HepG2 (cell line): ENCODE results near the gene HK3. TPM values are rescaled to one million over a fixed set of nuclear protein-coding genes. Genes with fewer than 3 reads are reported as not detected.

Experiments
- CBX1 ChIP-seq: IDR thresholded peaks from one replicate; pipeline ENCODE4 v1.6.1; 2016; ENCODE audit warnings: antibody characterized with exemption, low read depth
- DMTF1 ChIP-seq: sonication (generic); formaldehyde crosslinking; IDR thresholded peaks from 2 replicates; pipeline ENCODE4 v1.4.0; 2020; ENCODE audit warnings: mild to moderate bottlenecking, missing genetic modification reagents
- EHMT2 ChIP-seq: fragments of 200-600 bp; sonication (generic); IDR thresholded peaks from 2 replicates; pipeline ENCODE4 v1.7.0; 2017; ENCODE audit warnings: antibody characterized with exemption, low read depth, low read length, borderline replicate concordance
- ELK4 ChIP-seq: sonication (generic); formaldehyde crosslinking; IDR thresholded peaks from 2 replicates; pipeline ENCODE4 v1.9.0; 2021; ENCODE audit warnings: missing genetic modification reagents, borderline replicate concordance
- FLYWCH1 ChIP-seq: sonication (generic); formaldehyde crosslinking; IDR thresholded peaks from 2 replicates; pipeline ENCODE4 v1.8.1; 2023; ENCODE audit warnings: mild to moderate bottlenecking, missing genetic modification reagents
- FOXP1 ChIP-seq, 2 experiments: fragments of 450-650 bp in 1 of 2; IDR thresholded peaks; 2 replicates each; pipeline ENCODE4 v1.6.1; 2017 to 2018; ENCODE audit warnings: antibody characterized with exemption in 1 of 2
- GLI4 ChIP-seq: sonication (generic); formaldehyde crosslinking; IDR thresholded peaks from 2 replicates; pipeline ENCODE4 v1.5.1; 2020; ENCODE audit warnings: missing genetic modification reagents, mild to moderate bottlenecking, moderate library complexity, borderline replicate concordance
- JUN ChIP-seq: sonication (generic); formaldehyde crosslinking; IDR thresholded peaks from 2 replicates; pipeline ENCODE4 v1.4.0; 2020; ENCODE audit warnings: mild to moderate bottlenecking, missing genetic modification reagents
- KMT2B ChIP-seq: IDR thresholded peaks from 2 replicates; pipeline ENCODE4 v1.6.1; 2016; ENCODE audit warnings: missing genetic modification reagents, missing compliant biosample characterization
- NFE2L1 ChIP-seq: sonication (generic); formaldehyde crosslinking; IDR thresholded peaks from 2 replicates; pipeline ENCODE4 v1.4.0; 2020; ENCODE audit warnings: missing genetic modification reagents, mild to moderate bottlenecking, borderline replicate concordance
- PHF21A ChIP-seq: sonication (generic); formaldehyde crosslinking; IDR thresholded peaks from 2 replicates; pipeline ENCODE4 v1.5.0; 2020; ENCODE audit warnings: mild to moderate bottlenecking, missing genetic modification reagents
- PHF8 ChIP-seq: sonication (generic); formaldehyde crosslinking; IDR thresholded peaks from 2 replicates; pipeline ENCODE4 v1.5.0; 2020; ENCODE audit warnings: missing genetic modification reagents
- REPIN1 ChIP-seq: sonication (generic); formaldehyde crosslinking; IDR thresholded peaks from 2 replicates; pipeline ENCODE4 v1.8.0; 2022; ENCODE audit warnings: missing genetic modification reagents, low read depth, mild to moderate bottlenecking, borderline replicate concordance
- TAF1 ChIP-seq: sonication (generic); formaldehyde crosslinking; IDR thresholded peaks from 2 replicates; pipeline ENCODE4 v1.4.0; 2020; ENCODE audit warnings: missing genetic modification reagents
- ZFP36L2 ChIP-seq: sonication (generic); formaldehyde crosslinking; IDR thresholded peaks from 2 replicates; pipeline ENCODE4 v1.4.0; 2020; ENCODE audit warnings: missing genetic modification reagents
- ZFP41 ChIP-seq: sonication (generic); formaldehyde crosslinking; IDR thresholded peaks from 2 replicates; pipeline ENCODE4 v1.4.0; 2020; ENCODE audit warnings: mild to moderate bottlenecking, missing genetic modification reagents, borderline replicate concordance
- ZMYM3 ChIP-seq: sonication (generic); formaldehyde crosslinking; IDR thresholded peaks from 2 replicates; pipeline ENCODE4 v1.5.1; 2020; ENCODE audit warnings: mild to moderate bottlenecking, missing genetic modification reagents
- ZNF263 ChIP-seq: sonication (generic); formaldehyde crosslinking; IDR thresholded peaks from 2 replicates; pipeline ENCODE4 v1.4.0; 2020; ENCODE audit warnings: missing genetic modification reagents
- ZNF333 ChIP-seq: sonication (generic); formaldehyde crosslinking; IDR thresholded peaks from 2 replicates; pipeline ENCODE4 v1.4.0; 2020; ENCODE audit warnings: mild to moderate bottlenecking, missing genetic modification reagents, borderline replicate concordance
- ZNF547 ChIP-seq: sonication (generic); formaldehyde crosslinking; IDR thresholded peaks from 2 replicates; pipeline ENCODE4 v1.5.1; 2020; ENCODE audit warnings: mild to moderate bottlenecking, missing genetic modification reagents
- ZNF564 ChIP-seq: sonication (generic); formaldehyde crosslinking; IDR thresholded peaks from 2 replicates; pipeline ENCODE4 v1.8.1; 2023; ENCODE audit warnings: mild to moderate bottlenecking, missing genetic modification reagents
- ZNF572 ChIP-seq: sonication (generic); formaldehyde crosslinking; IDR thresholded peaks from 2 replicates; pipeline ENCODE4 v1.5.1; 2020; ENCODE audit warnings: mild to moderate bottlenecking, missing genetic modification reagents
- ZNF780A ChIP-seq: sonication (generic); formaldehyde crosslinking; IDR thresholded peaks from 2 replicates; pipeline ENCODE4 v1.8.0; 2022; ENCODE audit warnings: mild to moderate bottlenecking, missing genetic modification reagents, moderate library complexity
- ZNF891 ChIP-seq: sonication (generic); formaldehyde crosslinking; IDR thresholded peaks from 2 replicates; pipeline ENCODE4 v1.5.0; 2020; ENCODE audit warnings: mild to moderate bottlenecking, missing genetic modification reagents
- polyA plus RNA-seq, 8 experiments: library from polyadenylated mRNA; depleted of rRNA in 3 of 8; stranded (reverse) in 7 of 8; unstranded in 1 of 8; fragments of >200 nt; fragmentation: Illumina TruSeq in 4 of 8; extraction: Trizol in 4 of 8; gene quantifications; 2 replicates each; pipeline versions ENCODE4 v1.2.1 to v1.2.3, GENCODE V29; 2011 to 2016; ENCODE audit warnings: low read depth in 4 of 8, missing spikeins in 1 of 8, mixed read lengths in 1 of 8; ENCODE audit not compliant: insufficient read depth in 1 of 8
- total RNA-seq, 5 experiments: library from RNA; depleted of rRNA; stranded (reverse); fragments of >200 nt; fragmentation: Illumina TruSeq; extraction: Trizol; gene quantifications; 2 replicates each; pipeline ENCODE4 v1.2.3, GENCODE V29; 2016; ENCODE audit warnings: low read depth in 1 of 5
- TF ChIP-seq, protein P1 (sequence below): sonication (generic); formaldehyde crosslinking; IDR thresholded peaks from 2 replicates; pipeline ENCODE4 v1.8.0; 2022; ENCODE audit warnings: mild to moderate bottlenecking, missing genetic modification reagents
- TF ChIP-seq, protein P2 (sequence below): sonication (generic); formaldehyde crosslinking; IDR thresholded peaks from 2 replicates; pipeline ENCODE4 v1.4.0; 2020; ENCODE audit warnings: low read depth, mild to moderate bottlenecking, missing genetic modification reagents

The HK3 gene
- total and polyA plus RNA-seq, 2 of the 13 experiments (the other 11 are each of a cell fraction or from before 2014, with no cell fraction given): not detected

DNA sequence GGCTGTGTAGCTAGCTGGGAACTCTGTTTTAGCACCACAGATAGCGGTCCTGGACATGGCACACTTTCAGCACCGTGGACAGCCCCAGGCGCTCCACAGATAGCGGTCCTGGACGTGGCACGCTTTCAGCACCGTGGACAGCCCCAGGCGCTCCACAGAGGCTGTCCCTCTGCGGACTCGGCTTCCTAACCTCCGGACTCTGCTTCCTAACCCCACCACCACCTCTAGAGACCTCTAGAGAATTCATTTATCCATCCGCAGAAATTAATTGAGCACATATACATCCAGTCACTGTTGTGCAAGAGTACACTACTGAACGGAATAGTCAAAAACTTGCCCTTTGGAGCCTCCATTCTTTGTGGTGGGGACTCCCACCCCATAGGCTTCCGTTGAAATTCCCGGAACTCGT, 61.4 kb downstream of the HK3 start (continued):
- TF ChIP-seq ZMYM3 (CRISPR knock-in tag) (peak; percentile 82), NFE2L1 (CRISPR knock-in tag) (peak; percentile 97), ZNF780A (CRISPR knock-in tag) (peak; percentile 100), JUN (CRISPR knock-in tag) (peak; percentile 98), ZFP41 (CRISPR knock-in tag) (peak; percentile 100), FOXP1 (IDR thresholded peaks at IDR 0.05) (no peak), FOXP1 (CRISPR knock-in tag; IDR thresholded peaks at IDR 0.05) (peak; percentile 87), KMT2B (CRISPR knock-in tag) (peak; percentile 100), ZNF547 (CRISPR knock-in tag) (peak; percentile 100), TAF1 (CRISPR knock-in tag) (peak; percentile 92), ZNF572 (CRISPR knock-in tag) (peak; percentile 98), CBX1 (no peak), PHF21A (CRISPR knock-in tag) (peak; percentile 87), ZNF263 (CRISPR knock-in tag) (peak; percentile 97), ZFP36L2 (CRISPR knock-in tag) (peak; percentile 100), ZNF333 (CRISPR knock-in tag) (peak; percentile 100), ZNF564 (CRISPR knock-in tag) (peak; percentile 100), PHF8 (peak; percentile 76), EHMT2 (peak; percentile 100), ELK4 (CRISPR knock-in tag) (peak; percentile 99; the same call in 1 of the 2 replicates), FLYWCH1 (peak; percentile 100), GLI4 (peak; percentile 100), REPIN1 (CRISPR knock-in tag) (peak; percentile 100), ZNF891 (CRISPR knock-in tag) (peak; percentile 100), DMTF1 (CRISPR knock-in tag) (peak; percentile 99)
- TF ChIP-seq, protein P1, sequence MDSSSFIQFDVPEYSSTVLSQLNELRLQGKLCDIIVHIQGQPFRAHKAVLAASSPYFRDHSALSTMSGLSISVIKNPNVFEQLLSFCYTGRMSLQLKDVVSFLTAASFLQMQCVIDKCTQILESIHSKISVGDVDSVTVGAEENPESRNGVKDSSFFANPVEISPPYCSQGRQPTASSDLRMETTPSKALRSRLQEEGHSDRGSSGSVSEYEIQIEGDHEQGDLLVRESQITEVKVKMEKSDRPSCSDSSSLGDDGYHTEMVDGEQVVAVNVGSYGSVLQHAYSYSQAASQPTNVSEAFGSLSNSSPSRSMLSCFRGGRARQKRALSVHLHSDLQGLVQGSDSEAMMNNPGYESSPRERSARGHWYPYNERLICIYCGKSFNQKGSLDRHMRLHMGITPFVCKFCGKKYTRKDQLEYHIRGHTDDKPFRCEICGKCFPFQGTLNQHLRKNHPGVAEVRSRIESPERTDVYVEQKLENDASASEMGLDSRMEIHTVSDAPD (CRISPR knock-in tag): peak; percentile 98
- TF ChIP-seq, protein P2, sequence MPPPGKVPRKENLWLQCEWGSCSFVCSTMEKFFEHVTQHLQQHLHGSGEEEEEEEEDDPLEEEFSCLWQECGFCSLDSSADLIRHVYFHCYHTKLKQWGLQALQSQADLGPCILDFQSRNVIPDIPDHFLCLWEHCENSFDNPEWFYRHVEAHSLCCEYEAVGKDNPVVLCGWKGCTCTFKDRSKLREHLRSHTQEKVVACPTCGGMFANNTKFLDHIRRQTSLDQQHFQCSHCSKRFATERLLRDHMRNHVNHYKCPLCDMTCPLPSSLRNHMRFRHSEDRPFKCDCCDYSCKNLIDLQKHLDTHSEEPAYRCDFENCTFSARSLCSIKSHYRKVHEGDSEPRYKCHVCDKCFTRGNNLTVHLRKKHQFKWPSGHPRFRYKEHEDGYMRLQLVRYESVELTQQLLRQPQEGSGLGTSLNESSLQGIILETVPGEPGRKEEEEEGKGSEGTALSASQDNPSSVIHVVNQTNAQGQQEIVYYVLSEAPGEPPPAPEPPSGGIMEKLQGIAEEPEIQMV (CRISPR knock-in tag): peak; percentile 99
